NOMO-1 treated with dmso at 0.1 percent for 144 hours (cell line): ENCODE results near the gene TMPRSS13.
"Not testable (repeated sequence)": the region's sequence is repeated elsewhere in the genome, so short reads cannot be mapped to it uniquely, and the experiment has no call there.

ENCODE experiments used
- DNase-seq: peaks from one replicate; lab custom pipeline; 2025; ENCODE audit not compliant: unreplicated experiment; lab: John Stamatoyannopoulos, UW

TMPRSS13 gene

DNA sequence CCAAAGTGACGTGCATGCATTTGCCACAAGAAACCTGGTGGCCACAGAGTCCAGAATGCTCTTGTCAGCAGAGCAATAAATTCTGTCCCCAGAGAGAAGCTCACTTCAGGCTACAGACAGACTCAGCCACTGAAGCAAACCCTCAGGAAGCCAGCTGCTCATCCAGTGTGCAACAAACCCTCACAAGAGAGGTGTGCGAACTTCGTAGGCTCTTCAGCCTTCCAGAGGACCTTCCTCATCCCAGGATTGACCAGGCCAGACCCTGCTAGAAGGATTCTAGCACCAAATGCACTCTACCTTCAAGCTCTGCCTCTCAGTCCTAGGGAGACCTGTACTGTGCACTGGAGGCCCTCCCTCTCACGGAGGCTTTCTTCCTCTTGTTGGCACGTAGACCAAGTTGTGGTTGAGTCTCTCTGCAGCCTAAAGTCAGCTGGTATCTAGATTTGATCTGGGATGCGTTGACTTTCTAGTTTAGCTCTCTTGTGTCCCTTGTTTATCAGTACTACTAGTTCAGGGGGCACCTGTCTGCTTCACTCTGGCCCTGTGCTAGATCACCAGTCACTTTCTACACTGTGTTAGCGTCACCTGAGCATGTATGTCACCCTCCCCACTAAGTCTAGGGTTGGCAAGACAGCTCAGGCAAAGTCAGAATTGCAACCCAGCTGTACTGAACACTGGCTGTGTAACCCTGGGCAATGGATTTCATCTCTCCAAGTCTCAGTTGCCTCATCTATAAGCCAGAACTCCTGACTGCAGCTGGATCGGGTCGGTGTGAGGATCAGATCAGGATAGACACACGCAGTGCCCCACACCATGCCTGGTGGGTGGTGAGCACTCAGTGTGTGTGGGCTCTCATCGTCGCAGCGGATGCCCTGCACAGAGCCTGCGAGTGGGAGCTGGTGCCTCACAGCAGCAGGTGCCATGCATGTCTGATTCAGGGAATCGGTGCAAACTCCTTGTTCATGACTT is 22.1 kb upstream of the TMPRSS13 start:
- peak; percentile 51 for DNase-seq

DNA sequence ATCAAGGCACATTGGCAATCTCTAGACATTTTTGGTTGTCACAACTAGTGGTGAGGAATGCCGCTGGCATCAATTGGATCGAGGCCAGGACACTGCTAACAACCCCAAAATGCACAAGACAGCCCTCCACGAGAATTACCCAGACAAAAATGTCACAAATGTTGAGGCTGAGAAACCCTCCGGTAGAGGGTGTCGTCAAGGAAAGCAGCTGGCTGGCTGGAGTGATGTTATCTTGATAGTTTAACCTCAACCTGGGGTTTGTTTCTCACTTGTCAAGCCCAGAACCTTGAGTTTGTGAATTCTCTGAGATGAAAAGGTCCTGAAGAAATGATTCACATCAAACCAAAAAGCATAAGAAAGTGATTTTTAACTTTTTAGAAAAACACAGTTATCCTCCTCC is 21.1 kb upstream of the TMPRSS13 start:
- DNase-seq = no peak

DNA sequence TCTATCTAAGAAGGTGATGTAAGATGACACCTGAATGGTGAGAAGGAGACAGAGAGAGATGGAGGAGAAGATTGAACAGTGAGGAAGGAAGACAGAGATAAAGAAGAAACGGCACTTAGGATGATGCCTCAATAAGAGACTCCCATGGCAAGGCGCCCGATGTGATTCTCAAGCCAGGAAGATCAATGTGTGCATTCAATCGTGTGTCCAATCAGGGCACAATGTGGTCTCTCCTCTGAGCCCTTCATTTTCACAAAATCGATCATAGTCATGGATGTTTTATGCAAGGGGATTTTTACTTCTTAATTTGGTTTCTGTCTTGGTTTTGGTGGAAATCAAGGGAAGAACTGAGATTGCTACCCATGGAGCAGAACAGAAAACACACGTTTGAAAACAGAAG is 19.9 kb upstream of the TMPRSS13 start:
- DNase-seq = no peak

DNA sequence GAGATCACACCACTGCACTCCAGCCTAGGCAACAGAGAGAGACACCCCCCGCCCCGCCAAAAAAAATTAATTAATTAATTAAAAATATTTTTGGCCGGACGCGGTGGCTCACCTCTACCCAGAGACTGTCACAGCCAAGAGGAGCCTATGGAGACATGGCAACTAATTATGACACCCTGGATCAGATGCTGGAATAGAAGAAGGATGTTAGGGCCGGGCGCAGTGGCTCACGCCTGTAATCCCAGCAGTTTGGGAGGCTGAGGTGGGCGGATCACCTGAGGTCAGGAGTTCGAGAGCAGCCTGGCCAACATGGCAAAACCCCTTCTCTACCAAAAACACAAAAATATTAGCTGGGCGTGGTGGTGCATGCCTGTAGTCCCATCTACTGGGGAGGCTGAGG is 19.3 kb upstream of the TMPRSS13 start:
- not testable (repeated sequence) for DNase-seq

DNA sequence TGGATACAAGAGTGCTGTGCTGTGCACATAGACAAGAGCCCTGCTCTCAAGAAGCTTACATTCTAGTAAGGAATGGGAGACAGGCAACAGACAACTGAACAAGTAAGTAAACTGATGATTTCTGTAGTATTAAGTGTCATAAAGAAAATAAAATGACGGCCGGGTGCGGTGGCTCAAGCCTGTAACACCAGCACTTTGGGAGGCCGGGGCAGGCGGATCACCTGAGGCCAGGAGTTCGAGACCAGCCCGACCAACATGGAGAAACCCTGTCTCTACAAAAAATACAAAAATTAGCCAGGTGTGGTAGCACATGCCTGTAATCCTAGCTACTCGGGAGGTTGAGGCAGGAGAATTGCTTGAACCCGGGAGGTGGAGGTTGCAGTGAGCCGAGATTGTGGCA is 18.5 kb upstream of the TMPRSS13 start:
- not testable (repeated sequence) for DNase-seq

DNA sequence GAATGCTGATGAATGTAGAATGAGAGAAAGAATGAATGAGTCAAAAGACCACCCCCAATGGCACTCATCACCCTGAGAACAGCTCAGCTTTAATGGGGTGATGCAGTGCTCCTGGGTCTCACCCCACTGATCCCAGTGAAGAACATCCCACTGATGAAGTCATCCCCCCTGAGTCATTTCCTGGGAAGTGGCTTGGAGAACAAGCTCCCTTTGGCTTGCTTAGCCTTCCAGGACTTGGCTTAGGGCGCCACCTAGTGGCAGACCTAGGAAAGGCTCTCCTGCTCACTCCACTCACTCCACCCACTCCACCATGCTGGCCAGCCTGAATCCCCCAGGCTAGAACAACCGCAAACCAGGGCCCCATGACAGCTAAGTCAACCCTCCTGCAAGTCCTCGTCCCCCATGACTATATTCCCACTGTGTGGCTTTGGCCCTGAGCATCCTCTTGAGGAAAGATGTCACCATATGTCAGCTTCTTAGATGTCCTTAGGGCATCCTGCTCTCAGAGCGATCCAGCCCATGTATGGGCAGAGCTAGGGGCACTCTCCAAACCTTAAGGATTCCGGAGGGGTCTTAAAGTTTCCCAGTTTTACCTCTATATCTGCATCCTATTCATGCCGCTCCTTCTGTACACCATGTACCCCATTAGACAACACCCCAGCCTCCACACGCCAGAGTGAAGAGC is 17.8 kb upstream of the TMPRSS13 start:
- DNase-seq = peak; percentile 55

DNA sequence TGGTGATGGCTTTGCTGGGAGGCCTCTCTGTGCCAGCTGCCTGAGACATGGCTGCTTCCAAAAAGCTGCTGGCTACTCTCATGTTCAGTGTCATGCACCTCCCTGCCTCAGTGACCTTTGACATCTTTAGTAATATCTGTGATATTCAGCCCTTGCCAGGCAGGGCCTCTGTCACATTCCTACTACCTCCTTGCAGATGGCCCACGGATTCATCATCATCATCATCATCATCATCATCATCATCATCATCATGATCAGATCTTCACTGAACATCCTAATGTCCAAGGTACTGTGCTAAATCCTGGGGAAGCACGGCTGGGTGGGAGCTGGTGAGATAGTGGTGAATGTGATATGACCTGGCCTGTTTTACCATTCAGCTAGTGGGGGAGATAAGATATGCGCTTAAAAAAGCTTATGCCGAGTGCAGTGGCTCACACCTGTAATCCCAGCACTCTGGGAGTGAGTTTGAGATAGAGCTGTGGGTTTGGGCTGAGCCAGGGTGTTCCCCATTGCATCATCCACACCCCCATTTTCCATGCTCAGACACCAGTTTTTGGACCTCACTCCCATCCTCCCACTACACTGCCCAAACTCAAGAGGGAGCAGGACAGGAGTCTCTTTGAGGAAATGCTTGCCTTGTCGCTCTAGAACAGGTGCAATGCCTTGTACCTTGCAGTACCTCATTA is 17.1 kb upstream of the TMPRSS13 start:
- no peak for DNase-seq

DNA sequence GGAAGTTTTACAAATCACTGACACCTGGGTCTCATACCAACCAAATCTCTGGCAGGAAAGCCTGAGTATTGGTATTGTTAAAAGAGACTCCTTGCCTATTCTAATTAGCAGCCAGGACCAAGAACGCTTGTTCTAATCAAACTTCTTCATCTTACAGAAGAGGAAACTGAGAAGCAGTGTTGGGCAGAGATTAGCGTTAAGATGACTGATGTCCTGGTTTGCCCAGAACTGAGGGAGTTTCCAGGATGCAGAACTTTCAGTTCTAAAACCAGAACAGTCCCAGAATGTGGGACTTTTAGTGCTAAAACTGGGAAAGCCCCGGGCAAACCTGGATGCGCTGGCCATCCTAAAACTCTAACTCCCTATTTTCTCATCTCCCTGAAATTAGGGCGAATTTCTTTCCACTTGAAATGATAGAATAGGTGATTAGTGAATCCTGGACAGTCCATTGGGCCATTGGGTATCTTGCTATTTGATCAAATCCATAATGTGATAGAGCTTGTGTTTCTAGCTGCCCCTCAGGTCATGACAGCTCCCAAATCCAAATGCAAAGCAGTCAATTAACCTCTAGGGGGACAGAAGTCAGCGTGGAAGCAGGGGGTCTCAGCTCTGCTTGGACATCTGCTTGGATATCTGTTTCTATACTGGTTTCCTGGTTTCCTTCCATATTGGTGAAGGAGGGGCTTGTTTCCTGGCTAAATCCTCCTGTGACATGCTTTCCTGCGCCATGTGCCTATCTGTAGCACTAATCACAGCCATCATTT is 16.0 kb upstream of the TMPRSS13 start:
- no peak for DNase-seq

DNA sequence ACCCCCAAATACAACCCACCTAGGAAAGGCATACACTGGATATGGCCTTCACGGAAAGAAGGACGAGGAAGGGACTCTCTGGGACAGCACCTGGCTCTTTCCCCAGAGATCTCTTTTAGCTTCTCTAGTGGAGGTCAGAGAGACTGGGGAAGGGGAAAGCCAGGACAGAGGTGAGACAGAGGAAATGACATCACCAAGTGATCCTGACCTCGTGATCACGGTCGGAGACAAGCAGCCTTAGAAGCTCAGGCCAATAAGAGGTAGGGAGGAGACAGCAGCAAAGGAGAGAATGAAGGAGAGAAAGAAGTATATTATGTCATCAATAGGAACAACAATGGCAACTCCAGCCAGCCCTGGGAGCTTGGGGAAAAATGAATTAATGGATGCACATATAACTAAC is 15.4 kb upstream of the TMPRSS13 start:
- no peak for DNase-seq

DNA sequence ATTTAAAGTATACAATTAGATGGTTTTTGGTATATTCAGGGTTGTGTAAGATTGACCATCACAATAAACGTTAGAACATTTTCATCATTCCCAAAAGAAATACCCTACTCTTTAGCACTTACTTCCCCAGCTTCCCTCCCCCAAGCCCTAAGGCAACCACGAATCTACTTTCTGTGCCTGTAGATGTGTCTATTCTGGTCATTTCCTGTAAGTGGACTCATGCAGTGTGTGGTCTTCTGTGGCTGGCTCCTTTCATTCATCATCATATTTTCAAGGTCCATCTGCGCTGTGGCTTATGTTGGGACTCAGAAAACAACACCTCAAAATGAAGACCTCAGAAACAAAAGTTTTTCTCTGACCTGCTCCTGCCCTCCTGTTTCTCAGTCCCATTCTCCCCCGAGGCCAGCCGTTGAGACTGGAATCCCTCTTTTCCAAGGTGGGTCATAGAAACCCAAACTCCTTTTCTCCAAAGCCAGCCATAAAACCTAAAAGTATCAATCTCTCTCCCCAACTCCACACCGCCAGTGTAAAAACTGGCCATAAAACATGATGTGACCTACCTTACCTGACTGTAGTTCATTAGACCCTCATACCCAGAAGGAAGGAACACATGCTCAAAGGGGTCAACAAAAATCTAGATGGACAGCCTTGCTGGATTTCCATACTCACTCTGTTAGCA is 12.9 kb upstream of the TMPRSS13 start:
- no peak for DNase-seq

DNA sequence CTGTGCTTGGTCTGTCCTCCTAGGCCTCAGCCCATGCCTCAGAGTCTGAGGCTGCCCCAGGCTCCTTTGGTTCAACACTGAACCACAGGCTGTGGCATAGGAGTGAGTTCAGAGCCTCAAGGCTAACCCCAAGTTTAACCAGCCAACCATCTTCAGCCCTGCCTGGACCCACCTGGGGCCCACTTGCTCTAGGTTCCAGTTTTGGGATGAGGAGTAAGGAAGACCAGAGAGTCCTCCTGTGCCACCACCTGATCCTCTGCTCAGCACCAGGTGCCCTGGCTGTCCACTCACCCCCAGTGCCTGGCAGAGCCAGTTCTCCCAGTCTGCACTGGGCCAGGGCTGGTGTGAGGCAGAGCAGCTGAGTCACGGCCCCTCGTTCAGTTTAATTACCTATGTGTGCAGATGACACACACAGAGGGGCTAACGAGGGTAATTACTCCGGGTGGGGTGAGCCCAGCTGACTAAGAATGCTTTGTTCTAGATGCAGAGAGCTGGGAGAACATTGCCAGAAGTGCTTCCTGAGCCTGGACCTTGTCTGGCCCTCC is 12.0 kb upstream of the TMPRSS13 start:
- no peak for DNase-seq

DNA sequence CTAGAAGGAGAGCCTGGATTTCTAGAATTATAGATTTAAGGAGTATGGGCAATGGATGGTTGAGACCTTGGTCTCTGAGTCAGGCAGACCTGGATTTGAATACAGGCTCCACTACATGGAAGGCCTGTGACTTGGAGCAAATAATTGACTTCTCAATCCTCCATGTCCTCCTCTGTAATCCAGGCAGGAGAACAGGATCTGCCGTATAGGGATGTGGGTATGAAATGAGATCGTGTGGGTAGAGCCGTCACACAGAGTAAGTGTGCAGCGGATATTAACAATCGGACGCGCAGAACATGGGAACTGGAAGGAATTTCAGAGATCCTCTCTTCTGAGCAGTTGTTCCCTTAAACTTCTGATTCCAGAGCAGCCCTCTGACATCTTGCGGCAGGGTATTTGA is 11.5 kb upstream of the TMPRSS13 start:
- DNase-seq = no peak

DNA sequence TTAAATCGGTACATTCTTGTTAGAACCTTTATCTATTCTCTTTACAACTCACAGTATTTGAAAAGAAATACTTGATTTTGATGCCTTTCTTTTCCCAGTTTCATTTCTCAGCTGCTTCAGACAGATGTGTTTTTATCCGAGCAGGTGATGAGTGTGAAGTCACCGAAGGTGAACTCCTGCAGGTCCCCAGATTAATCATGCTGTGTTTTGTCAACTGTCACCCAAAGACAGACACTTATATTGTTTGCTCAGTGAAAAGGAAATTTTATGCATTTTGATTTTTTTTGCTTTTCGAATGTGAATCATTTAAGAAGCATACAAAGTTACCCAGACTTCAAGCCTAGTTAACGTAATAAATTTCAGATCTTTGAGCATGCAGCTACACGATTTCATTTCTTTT is 7.8 kb upstream of the TMPRSS13 start:
- no peak for DNase-seq

GRCh38 chr11:117934526-117935307 is 5.5 kb upstream of the TMPRSS13 start:
- DNase-seq = no peak

- DNase-seq = no peak
Measured at GRCh38 chr11:117933930-117934329, 4.7 kb upstream of the TMPRSS13 start.

GRCh38 chr11:117933475-117933874 is 4.3 kb upstream of the TMPRSS13 start:
- no peak for DNase-seq

DNA sequence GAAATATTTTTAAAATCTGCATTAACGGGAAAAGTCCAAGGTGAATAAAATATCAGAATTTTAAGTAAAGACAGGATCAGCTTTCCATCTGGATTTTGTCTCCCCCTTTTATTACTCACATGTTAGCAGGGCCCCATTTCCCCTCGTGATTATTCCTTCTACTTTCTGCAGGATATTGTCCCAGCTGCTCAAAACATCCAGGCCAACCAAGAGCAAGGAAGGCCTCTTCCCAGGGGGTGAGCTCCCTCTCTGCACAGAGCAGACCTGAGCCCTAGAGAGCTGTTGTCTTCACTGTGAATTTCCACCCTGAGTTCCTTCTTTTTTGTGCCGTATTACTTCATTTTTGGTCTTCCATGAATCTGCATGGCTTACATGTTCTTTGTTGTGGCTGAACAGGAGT is 3.7 kb upstream of the TMPRSS13 start:
- DNase-seq = no peak

GRCh38 chr11:117932426-117932825 is 3.2 kb upstream of the TMPRSS13 start:
- no peak for DNase-seq

DNA sequence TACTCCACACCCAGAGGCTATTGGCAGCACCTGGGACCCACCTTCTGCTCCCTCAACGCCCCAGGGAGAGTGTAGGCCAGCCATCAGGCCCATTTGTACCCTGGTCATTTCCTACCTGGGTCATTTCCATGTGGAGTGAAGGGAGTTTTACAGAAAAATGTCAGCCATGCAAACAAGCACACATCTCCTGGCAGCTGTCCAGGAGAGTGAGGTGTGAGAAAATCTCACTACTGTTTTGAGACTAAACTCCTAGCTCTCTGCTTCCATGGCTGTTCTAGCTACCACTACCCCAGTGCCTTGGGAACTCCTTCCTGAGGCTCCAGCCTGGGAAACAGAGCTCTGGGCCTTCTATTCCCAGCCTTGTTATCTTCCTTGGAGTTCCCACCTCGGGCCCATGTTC is 2.8 kb upstream of the TMPRSS13 start:
- DNase-seq = no peak
